ENCODE results near the gene HDLBP.
"Not testable (repeated sequence)": the region's sequence is repeated elsewhere in the genome, so short reads cannot be mapped to it uniquely, and the experiment has no call there.

HDLBP gene

GRCh38 chr2:241205086-241205485 is 110.4 kb downstream of the HDLBP start:
- no peak for FAIRE-seq

GRCh38 chr2:241204490-241204889 is 111.0 kb downstream of the HDLBP start:
- no peak for FAIRE-seq

GRCh38 chr2:241204010-241204384 is 111.5 kb downstream of the HDLBP start:
- FAIRE-seq: no peak

- FAIRE-seq: no peak
Observed at GRCh38 chr2:241203218-241204009, 112.1 kb downstream of the HDLBP start.

GRCh38 chr2:241202681-241203080 is 112.8 kb downstream of the HDLBP start:
- FAIRE-seq: no peak

- FAIRE-seq: no peak
Observed at GRCh38 chr2:241202268-241202585, 113.2 kb downstream of the HDLBP start.

GRCh38 chr2:241201445-241202267 is 113.8 kb downstream of the HDLBP start:
- FAIRE-seq: no peak

- no peak for FAIRE-seq
Observed at GRCh38 chr2:241200822-241201395, 114.6 kb downstream of the HDLBP start.

GRCh38 chr2:241199897-241200821 is 115.3 kb downstream of the HDLBP start:
- FAIRE-seq: no peak

- FAIRE-seq: no peak
Observed at GRCh38 chr2:241199286-241199685, 116.2 kb downstream of the HDLBP start.

GRCh38 chr2:241198381-241199279 is 116.8 kb downstream of the HDLBP start:
- no peak for FAIRE-seq

GRCh38 chr2:241197947-241198346 is 117.5 kb downstream of the HDLBP start:
- no peak for FAIRE-seq

- not testable (repeated sequence) for FAIRE-seq
Observed at GRCh38 chr2:241197246-241197645, 118.2 kb downstream of the HDLBP start.

- FAIRE-seq: no peak
Observed at GRCh38 chr2:241195506-241196130, 119.9 kb downstream of the HDLBP start.

- FAIRE-seq: no peak
Observed at GRCh38 chr2:241194811-241195210, 120.7 kb downstream of the HDLBP start.

- FAIRE-seq: no peak
Observed at GRCh38 chr2:241193271-241193670, 122.2 kb downstream of the HDLBP start.

- FAIRE-seq: no peak
Observed at GRCh38 chr2:241191081-241191480, 124.4 kb downstream of the HDLBP start.

GRCh38 chr2:241190291-241190981 is 125.0 kb downstream of the HDLBP start:
- no peak for FAIRE-seq

GRCh38 chr2:241189856-241190201 is 125.6 kb downstream of the HDLBP start:
- no peak for FAIRE-seq

GRCh38 chr2:241189093-241189855 is 126.2 kb downstream of the HDLBP start:
- no peak for FAIRE-seq

Data from G401.6 (cell line).